PC-9 (cell line): Measurements from ENCODE around the gene ENPP6.

Experiments used
- CTCF ChIP-seq: fragments of 200-600 bp; sonication (generic); conservative IDR thresholded peaks from 2 replicates; pipeline ENCODE4 v1.6.1; 2017; ENCODE audit warnings: mixed run types, antibody characterized with exemption, mild to moderate bottlenecking, moderate library complexity
- EZH2 ChIP-seq: fragments of 200-600 bp; sonication (generic); IDR thresholded peaks from 2 replicates; pipeline ENCODE4 v1.8.0; 2017; ENCODE audit warnings: antibody characterized with exemption, low read depth

- no peak for TF ChIP-seq EZH2
- no peak for TF ChIP-seq CTCF
Measured at GRCh38 chr4:184142121-184143000, 75.3 kb downstream of the ENPP6 start.
